Vein endothelial cell (primary cell): Measurements from ENCODE around the gene DMRTC2. TPM values are rescaled to one million over a fixed set of nuclear protein-coding genes. Genes with fewer than 3 reads are reported as not detected.

ENCODE experiments used
- small RNA-seq: library from RNA; depleted of rRNA; stranded (forward); fragments of <200 nt; gene quantifications from one replicate; pipeline ENCODE3, GENCODE V24; 2012
- total RNA-seq: library from RNA; depleted of rRNA; stranded (reverse); fragments of >200 nt; gene quantifications from 2 replicates; pipeline ENCODE4 v1.2.3, GENCODE V29; 2012

Gene DMRTC2
- not detected in 2 replicates for total RNA-seq

GRCh38 chr19:41845001-41845050 is at the start of gene DMRTC2:
DMRTC2 (plus strand) TSS chr19:41845042; CDS start chr19:41847429, 2,387 bp downstream.

GRCh38 chr19:41796362-41796761 is 48.5 kb upstream of the DMRTC2 start, which contains the start of gene CEACAM3:
CEACAM3 (plus strand) TSS chr19:41796587; CDS start chr19:41796678, 91 bp downstream.

GRCh38 chr19:41844601-41845000 is 241 bp upstream of the DMRTC2 start, which contains the start of gene LYPD4:
LYPD4 (minus strand) TSS chr19:41844683; CDS start chr19:41839285, 5,398 bp downstream.

DNA sequence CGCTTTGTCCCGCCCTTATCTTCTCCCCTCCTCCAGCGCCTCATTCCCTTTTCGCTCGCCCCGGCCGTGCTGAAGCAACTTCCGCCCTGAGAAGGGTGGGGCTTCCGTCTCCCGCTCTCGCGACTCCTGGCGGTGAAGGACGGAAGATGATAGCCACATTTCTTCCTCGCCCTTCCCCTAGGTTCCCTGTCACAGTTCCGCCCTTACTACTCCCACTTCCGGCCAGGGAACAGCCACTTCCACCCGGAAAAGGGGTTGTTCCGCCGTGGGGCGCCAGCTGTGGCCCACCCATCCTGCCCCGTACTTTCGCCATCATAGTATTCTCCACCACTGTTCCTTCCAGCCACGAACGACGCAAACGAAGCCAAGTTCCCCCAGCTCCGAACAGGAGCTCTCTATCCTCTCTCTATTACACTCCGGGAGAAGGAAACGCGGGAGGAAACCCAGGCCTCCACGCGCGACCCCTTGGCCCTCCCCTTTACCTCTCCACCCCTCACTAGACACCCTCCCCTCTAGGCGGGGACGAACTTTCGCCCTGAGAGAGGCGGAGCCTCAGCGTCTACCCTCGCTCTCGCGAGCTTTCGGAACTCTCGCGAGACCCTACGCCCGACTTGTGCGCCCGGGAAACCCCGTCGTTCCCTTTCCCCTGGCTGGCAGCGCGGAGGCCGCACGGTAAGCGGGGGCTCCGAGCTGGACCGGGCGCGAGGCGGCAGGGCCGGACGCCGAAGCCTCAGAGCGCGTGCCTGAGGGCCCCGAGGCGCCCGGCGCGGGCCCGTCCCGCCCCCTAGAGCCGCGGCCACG is 15.0 kb downstream of the DMRTC2 start, which contains the start of gene RPS19:
Gene RPS19, plus strand, starts transcription at position 638 of the 801 bp plus-strand sequence. CDS start 520 bp downstream, outside the sequence.

DNA sequence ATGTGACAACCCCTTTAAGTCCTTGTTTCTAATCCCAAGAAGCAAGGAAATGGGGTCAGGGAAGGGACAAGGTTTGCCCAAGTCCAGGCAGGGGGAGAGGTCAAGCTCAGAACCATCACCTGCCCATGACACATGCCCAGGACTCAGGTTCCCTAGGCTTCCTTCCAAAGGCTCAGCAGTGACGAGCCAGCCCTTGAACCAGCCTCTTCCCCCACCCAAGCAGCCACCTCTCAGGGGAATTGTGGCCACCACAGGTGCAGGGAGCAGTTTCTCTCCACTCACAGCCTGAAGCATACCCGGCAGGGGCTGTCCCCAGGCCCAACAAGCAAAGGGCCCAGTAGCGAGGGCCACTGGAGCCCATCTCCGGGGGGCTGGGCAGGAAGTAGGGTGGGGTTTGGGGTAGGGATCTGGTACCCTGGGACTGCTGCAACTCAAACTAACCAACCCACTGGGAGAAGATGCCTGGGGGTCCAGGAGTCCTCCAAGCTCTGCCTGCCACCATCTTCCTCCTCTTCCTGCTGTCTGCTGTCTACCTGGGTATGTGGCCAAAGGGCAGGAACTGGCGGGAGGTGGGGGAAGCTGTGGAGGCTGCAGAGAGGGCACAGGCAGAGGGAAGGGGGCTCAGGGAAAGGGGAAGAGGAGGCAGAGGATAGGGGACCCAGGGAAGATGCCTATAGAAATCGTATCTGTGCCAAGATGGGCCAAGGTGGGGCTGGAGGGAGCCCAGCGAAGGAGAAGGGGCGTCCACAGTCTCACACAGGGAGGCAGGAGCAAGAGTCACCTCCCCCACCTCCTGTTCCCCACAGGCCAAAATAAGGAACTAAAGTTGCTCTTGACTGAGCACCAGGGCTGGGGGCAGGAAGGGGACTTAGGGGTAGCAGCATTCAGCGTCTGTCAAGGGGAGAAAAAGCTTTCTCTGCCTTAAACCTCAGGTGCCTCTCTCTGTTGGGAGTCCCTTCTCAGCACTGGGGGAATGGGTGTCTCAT is 32.3 kb downstream of the DMRTC2 start, which contains the start of gene CD79A:
Gene CD79A, plus strand, starts transcription at position 433 of the 986 bp plus-strand sequence. Its CDS starts 26 bp downstream, at position 459.

DNA sequence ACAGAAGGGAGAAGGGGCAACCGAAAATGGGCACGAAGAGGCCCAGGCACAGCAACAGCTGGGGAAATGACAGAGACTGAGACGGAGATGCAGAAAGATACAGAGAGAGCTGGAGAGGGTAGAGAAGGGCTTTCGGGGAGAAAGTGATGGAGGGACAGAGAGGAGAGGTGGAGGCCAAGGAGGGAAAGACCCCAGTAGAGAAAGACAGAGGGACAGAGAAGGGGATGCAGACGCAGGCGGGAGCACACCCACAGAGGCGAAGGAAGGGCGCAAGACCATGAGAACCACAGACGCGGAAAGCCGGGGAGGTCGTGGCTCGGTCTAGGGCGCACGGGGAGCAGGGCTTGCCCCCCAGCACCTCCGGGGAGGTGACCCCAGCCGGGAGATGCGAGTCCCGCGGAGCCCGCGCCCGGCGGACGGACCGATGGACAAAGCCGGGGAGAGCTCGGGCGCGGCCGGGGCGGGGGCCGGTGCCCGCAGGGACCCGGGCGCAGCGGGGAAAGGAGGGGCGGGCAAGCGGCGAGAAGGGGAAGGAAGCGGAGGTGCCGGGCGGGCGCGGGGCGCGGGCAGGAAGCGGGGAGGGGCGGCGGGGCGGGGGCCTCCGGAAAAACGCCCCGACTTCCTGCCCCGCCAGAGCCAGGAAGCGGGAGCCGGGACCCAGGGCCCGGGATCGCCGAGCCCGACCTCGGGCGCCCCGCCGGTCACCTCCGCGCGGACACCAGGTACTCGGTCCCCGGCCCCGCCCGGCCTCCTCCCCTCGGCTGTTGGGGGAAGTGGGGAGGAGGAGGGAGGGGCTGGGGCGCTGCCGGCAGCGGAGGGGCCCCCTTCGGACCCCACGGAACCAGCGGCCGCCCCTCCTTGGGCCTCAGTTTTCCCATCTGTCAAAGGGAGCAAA is 38.0 kb downstream of the DMRTC2 start, which contains the start of gene ARHGEF1:
Gene ARHGEF1, plus strand, starts transcription at position 617 of the 895 bp plus-strand sequence. CDS start 4,899 bp downstream, outside the sequence.

Small RNA genes within 50 kb of the gene (small RNA-seq; reads per million reads assigned to genes)
- 0.13 reads per million for gene MIR6797

Other genes starting within 250 kb of the DMRTC2 start
- gene CEACAM4, start 218.0 kb upstream of the DMRTC2 start, total RNA-seq: not detected in 2 replicates
- gene CEACAM7, start 156.8 kb upstream of the DMRTC2 start, total RNA-seq: not detected in 2 replicates
- not detected in 2 replicates for gene CEACAM5, start 136.4 kb upstream of the DMRTC2 start, total RNA-seq
- not detected in 2 replicates for gene CEACAM6, start 89.5 kb upstream of the DMRTC2 start, total RNA-seq
- not detected in 2 replicates for gene CEACAM3, start 48.5 kb upstream of the DMRTC2 start, total RNA-seq
- not detected in 2 replicates for gene LYPD4, start 359 bp upstream of the DMRTC2 start, total RNA-seq
- gene RPS19, start 15.2 kb downstream of the DMRTC2 start, total RNA-seq: 908 and 1,614 TPM in 2 replicates
- 0.33 TPM in 1 of 2 replicates, not detected in the other for gene CD79A, start 32.2 kb downstream of the DMRTC2 start, total RNA-seq
- 56.2 and 56.8 TPM in 2 replicates for gene ARHGEF1, start 38.1 kb downstream of the DMRTC2 start, total RNA-seq
- not detected in 2 replicates for gene ERFL, start 83.4 kb downstream of the DMRTC2 start, total RNA-seq
- gene RABAC1, start 114.3 kb downstream of the DMRTC2 start, total RNA-seq: 80.0 and 119 TPM in 2 replicates
- gene ATP1A3, start 149.2 kb downstream of the DMRTC2 start, total RNA-seq: under 0.01 TPM in 1 of 2 replicates, not detected in the other
- gene GRIK5, start 225.2 kb downstream of the DMRTC2 start, total RNA-seq: under 0.01 TPM in 1 of 2 replicates, not detected in the other
- 23.2 and 26.8 TPM in 2 replicates for gene ZNF574, start 231.1 kb downstream of the DMRTC2 start, total RNA-seq